Panc1 (cell line): ENCODE results near the gene TFDP2. TPM values are rescaled to one million over a fixed set of nuclear protein-coding genes. Genes with fewer than 3 reads are reported as not detected.

Experiments used
- ATAC-seq: fragments of 200-7000 bp; cut with Tn5 transposase; 2 replicates; pipeline ENCODE4 v1.9.1; 2020; ENCODE audit warnings: mild to moderate bottlenecking, moderate library complexity
- BruUV-seq: library from RNA; stranded (reverse); fragments of 400-500 nt; replicated peaks from 2 replicates; lab custom pipeline; 2021; lab: Mats Ljungman, UMichigan
- CTCF ChIA-PET: fragments of 300-600 bp; sonication (Branson Sonifier 250); formaldehyde crosslinking; loops from one replicate; lab custom pipeline; 2022; ENCODE audit warnings: antibody characterized with exemption; lab: Charles Lee
- POLR2A ChIA-PET: fragments of 300-600 bp; sonication (Branson Sonifier 250); formaldehyde crosslinking; loops from one replicate; lab custom pipeline; 2022; ENCODE audit warnings: antibody characterized with exemption; lab: Charles Lee
- DNase-seq: peaks from one replicate; pipeline ENCODE4 v3.0.0-alpha.2; 2010; ENCODE audit warnings: low read depth, low spot score
- H3K27ac ChIP-seq: 2 replicates; pipeline ENCODE4 v1.5.1; 2011; ENCODE audit warnings: mild to moderate bottlenecking, low read length, inconsistent platforms
- H3K27me3 ChIP-seq: fragments of 200-500 bp; sonication (Bioruptor generic); 2 replicates; pipeline ENCODE4 v1.6.0; 2014; ENCODE audit warnings: low read length, inconsistent platforms; ENCODE audit not compliant: control insufficient read depth, insufficient read depth
- H3K36me3 ChIP-seq: fragments of 200-500 bp; sonication (Bioruptor generic); 2 replicates; pipeline ENCODE4 v1.5.1; 2014; ENCODE audit warnings: inconsistent platforms, mild to moderate bottlenecking, low read length, moderate library complexity; ENCODE audit not compliant: control insufficient read depth, insufficient read depth
- H3K4me1 ChIP-seq: 2 replicates; pipeline ENCODE4 v1.5.1; 2011; ENCODE audit warnings: inconsistent platforms, mild to moderate bottlenecking, low read length, moderate library complexity; ENCODE audit not compliant: control insufficient read depth, insufficient read depth
- H3K4me3 ChIP-seq, 2 experiments: 2 replicates each; pipeline ENCODE4 v1.5.1; 2011 to 2012; ENCODE audit warnings: low read depth in 2 of 2, low read length in 2 of 2, mild to moderate bottlenecking in 2 of 2, inconsistent platforms in 1 of 2, moderate library complexity in 1 of 2
- H3K9me3 ChIP-seq: fragments of 200-500 bp; sonication (Bioruptor generic); 2 replicates; pipeline ENCODE4 v1.5.1; 2014; ENCODE audit warnings: low read depth, mild to moderate bottlenecking, inconsistent platforms, low read length, moderate library complexity; ENCODE audit not compliant: control insufficient read depth, insufficient read depth
- CTCF ChIP-seq: fragments of 450-650 bp; IDR thresholded peaks from 2 replicates; pipeline ENCODE4 v1.5.1; 2017; ENCODE audit warnings: mild to moderate bottlenecking
- POLR2AphosphoS5 ChIP-seq: IDR thresholded peaks from 2 replicates; pipeline ENCODE4 v1.6.1; 2012; ENCODE audit warnings: mild to moderate bottlenecking, low read depth, low read length, moderate library complexity
- REST ChIP-seq, 2 experiments: IDR thresholded peaks; 2 replicates each; pipeline ENCODE4 v1.6.1; 2011 to 2012; ENCODE audit warnings: low read depth in 2 of 2, control low read depth in 1 of 2, low read length in 1 of 2, mild to moderate bottlenecking in 1 of 2, moderate library complexity in 1 of 2; ENCODE audit not compliant: insufficient read depth in 1 of 2
- SIN3A ChIP-seq: IDR thresholded peaks from 2 replicates; pipeline ENCODE4 v1.6.1; 2012; ENCODE audit warnings: low read depth, mild to moderate bottlenecking, low read length, moderate library complexity, borderline replicate concordance; ENCODE audit not compliant: insufficient read depth
- TCF7L2 ChIP-seq: IDR thresholded peaks from 2 replicates; pipeline ENCODE4 v1.6.1; 2011; ENCODE audit warnings: mild to moderate bottlenecking, low read depth, low read length, inconsistent platforms
- in situ Hi-C: cut with HindIII; loops from 2 replicates; pipeline ENCODE4 v1.10.0; 2016; ENCODE audit warnings: low sequenced_read_pairs, low pct_unique_long_range_greater_than_20kb
- intact Hi-C: fragments of 100-400 bp; cut with micrococcal nuclease; formaldehyde crosslinking; loops from one replicate; pipeline ENCODE4 v1.10.0; 2022; ENCODE audit not compliant: unreplicated experiment
- total RNA-seq: library from RNA; stranded (reverse); gene quantifications from one replicate; pipeline ENCODE4 v1.2.1, GENCODE V29; 2021; ENCODE audit not compliant: unreplicated experiment

The TFDP2 gene
- total RNA-seq, 1 experiment from 2014 or later = 66.3 TPM

GRCh38 chr3:142151828-142152227 is 2.5 kb upstream of the TFDP2 start:
- Histone ChIP-seq H3K4me3 (no peak overlapping the region), H3K4me1 (peaks cover 20% of the 10 kb centered on the region), H3K9me3 (no peaks in the 10 kb centered on the region), H3K27ac (no peak overlapping the region), H3K27me3 (no peaks in the 10 kb centered on the region; the same call in 1 of the 2 replicates), H3K36me3 (no peaks in the 10 kb centered on the region; the same call in 1 of the 2 replicates)
- TF ChIP-seq CTCF (no peak), SIN3A (no peak), REST (IDR thresholded peaks at IDR 0.05; ENCODE audit: insufficient read depth in 1 of 2, low read depth in 2 of 2, low read length in 1 of 2) (no peak), TCF7L2 (no peak), POLR2AphosphoS5 (no peak)
- intact Hi-C loops = no loop called here
- DNase-seq (no peak), ATAC-seq (no peak)
- in situ Hi-C loops = no loop called here
- CTCF ChIA-PET = no interaction called here
- POLR2A ChIA-PET = no interaction called here
- no TSS peak for BruUV-seq

- DNase-seq = no peak
- no peaks in the 10 kb centered on the region; the same call in 1 of the 2 replicates for H3K36me3 ChIP-seq
- POLR2A ChIA-PET = no interaction called here
Measured at GRCh38 chr3:142151240-142151639, 1.9 kb upstream of the TFDP2 start.

More at GRCh38 chr3:142151240-142151639, 1.9 kb upstream of the TFDP2 start:
- TF ChIP-seq TCF7L2 = no peak
- TF ChIP-seq CTCF = no peak
- intact Hi-C loops (no loop called here), in situ Hi-C loops (no loop called here)
- H3K27me3 ChIP-seq = no peaks in the 10 kb centered on the region; the same call in 1 of the 2 replicates
- H3K9me3 ChIP-seq = no peaks in the 10 kb centered on the region
- ATAC-seq = no peak
- H3K4me1 ChIP-seq = peaks cover 23% of the 10 kb centered on the region
- CTCF ChIA-PET = interaction anchor here (0.6 kb wide), 1 partner anchor 12 kb away, joined by 3 read pairs; no protein-coding TSS in a partner anchor
- no peak overlapping the region for H3K4me3 ChIP-seq
- no peak overlapping the region for H3K27ac ChIP-seq
- BruUV-seq = no TSS peak
